Measurements from ENCODE around the gene ERCC2.
"Not testable (repeated sequence)": the region's sequence is repeated elsewhere in the genome, so short reads cannot be mapped to it uniquely, and the experiment has no call there.

Gene ERCC2

GRCh38 chr19:45354241-45354842 is 16.0 kb downstream of the ERCC2 start:
- no peak for DNase-seq (ENCODE audit: low spot score)

- DNase-seq (ENCODE audit: low spot score): no peak
Observed at GRCh38 chr19:45352914-45353796, 17.2 kb downstream of the ERCC2 start.

GRCh38 chr19:45352471-45352870 is 17.9 kb downstream of the ERCC2 start:
- DNase-seq (ENCODE audit: low spot score): no peak

- DNase-seq (ENCODE audit: low spot score): no peak
Observed at GRCh38 chr19:45352062-45352461, 18.3 kb downstream of the ERCC2 start.

- DNase-seq (ENCODE audit: low spot score): no peak
Observed at GRCh38 chr19:45351401-45351952, 18.9 kb downstream of the ERCC2 start.

GRCh38 chr19:45350477-45351058 is 19.8 kb downstream of the ERCC2 start:
- DNase-seq (ENCODE audit: low spot score): no peak

- no peak for DNase-seq (ENCODE audit: low spot score)
Observed at GRCh38 chr19:45349430-45349941, 20.9 kb downstream of the ERCC2 start.

GRCh38 chr19:45349126-45349415 is 21.3 kb downstream of the ERCC2 start:
- DNase-seq (ENCODE audit: low spot score): no peak

GRCh38 chr19:45348367-45349125 is 21.8 kb downstream of the ERCC2 start:
- DNase-seq (ENCODE audit: low spot score): no peak

GRCh38 chr19:45347570-45348366 is 22.6 kb downstream of the ERCC2 start:
- no peak for DNase-seq (ENCODE audit: low spot score)

GRCh38 chr19:45346449-45346848 is 23.9 kb downstream of the ERCC2 start:
- DNase-seq (ENCODE audit: low spot score): no peak

GRCh38 chr19:45345506-45345860 is 24.9 kb downstream of the ERCC2 start:
- DNase-seq (ENCODE audit: low spot score): no peak

- DNase-seq (ENCODE audit: low spot score): no peak
Observed at GRCh38 chr19:45344621-45345505, 25.5 kb downstream of the ERCC2 start.

- DNase-seq (ENCODE audit: low spot score): no peak
Observed at GRCh38 chr19:45342911-45343310, 27.5 kb downstream of the ERCC2 start.

- DNase-seq (ENCODE audit: low spot score): no peak
Observed at GRCh38 chr19:45340899-45341453, 29.4 kb downstream of the ERCC2 start.

- DNase-seq (ENCODE audit: low spot score): no peak
Observed at GRCh38 chr19:45340232-45340898, 30.0 kb downstream of the ERCC2 start, which contains the start of gene KLC3. Gene KLC3 (plus strand): TSS chr19:45340750. CDS start chr19:45345542, 4,792 bp downstream.

- no peak for DNase-seq (ENCODE audit: low spot score)
Observed at GRCh38 chr19:45339629-45340028, 30.7 kb downstream of the ERCC2 start.

- no peak for DNase-seq (ENCODE audit: low spot score)
Observed at GRCh38 chr19:45336696-45337251, 33.6 kb downstream of the ERCC2 start.

- DNase-seq (ENCODE audit: low spot score): not testable (repeated sequence)
Observed at GRCh38 chr19:45334881-45335280, 35.5 kb downstream of the ERCC2 start.

All from left forelimb (tissue), 1 donor.